ENCODE data around the gene UXS1. TPM values are rescaled to one million over a fixed set of nuclear protein-coding genes. Genes with fewer than 3 reads are reported as not detected.

UXS1 gene
- total and polyA plus RNA-seq, 2 of the 8 experiments (the other 6 are each of a cell fraction or from before 2014, with no cell fraction given) = 44.5 to 63.4 TPM

- FAIRE-seq (no peak), DNase-seq (ENCODE audit: low read depth in 1 of 2, low spot score in 2 of 2) (no peak)
- no peak overlapping the region for H4K5ac ChIP-seq (ENCODE audit: insufficient read length, low read depth, low read length)
- no peaks in the 10 kb centered on the region for H3K27me3 ChIP-seq (replicated peaks in 1 of 4; ENCODE audit: control insufficient read depth in 3 of 4, extremely low read depth in 1 of 4, insufficient read depth in 3 of 4, low read length in 3 of 4)
- no peak overlapping the region for H2BK12ac ChIP-seq (ENCODE audit: low read depth, low read length)
- no peak overlapping the region for H3K23ac ChIP-seq (ENCODE audit: insufficient read length)
- H2AK5ac ChIP-seq (ENCODE audit: low read depth, low read length) = no peak overlapping the region
- H2BK15ac ChIP-seq (ENCODE audit: low read length) = no peak overlapping the region
- no peak overlapping the region for H2AFZ ChIP-seq (ENCODE audit: low read length)
- H3K4ac ChIP-seq (replicated peaks; ENCODE audit: insufficient read length, low read depth, low read length) = no peak overlapping the region
- no peak overlapping the region for H4K8ac ChIP-seq (ENCODE audit: extremely low read depth, insufficient read depth, low read length)
- no peak overlapping the region for H3K4me3 ChIP-seq (ENCODE audit: extremely low read depth in 1 of 4, insufficient read depth in 2 of 4, low read depth in 3 of 4, low read length in 4 of 4)
- H3K14ac ChIP-seq (ENCODE audit: insufficient read length) = no peak overlapping the region
- no peak overlapping the region for H2BK20ac ChIP-seq (ENCODE audit: low read length)
- no peak overlapping the region for H2BK5ac ChIP-seq (ENCODE audit: low read depth, low read length)
- no peaks in the 10 kb centered on the region for H3K9me3 ChIP-seq (ENCODE audit: insufficient read depth in 2 of 2, low read depth in 1 of 2, low read length in 1 of 2)
- no peak overlapping the region for H3K9ac ChIP-seq (replicated peaks in 1 of 4; ENCODE audit: extremely low read depth in 1 of 4, low read depth in 3 of 4, low read length in 3 of 4)
- H3K18ac ChIP-seq (ENCODE audit: extremely low read depth, low read length) = no peak overlapping the region
- ChIA-PET POLR2A (ENCODE audit: partially characterized antibody) (no interaction called here), CTCF (ENCODE audit: partially characterized antibody) (interaction anchor here (1.3 kb wide), 1 partner anchor 8 kb away, joined by 3 read pairs; no protein-coding TSS in a partner anchor)
- H3K79me2 ChIP-seq (ENCODE audit: control insufficient read depth in 1 of 2, insufficient read depth in 2 of 2, low read length in 2 of 2) = peaks cover 9 to 98% of the 10 kb centered on the region in 2 experiments
- H3K36me3 ChIP-seq (ENCODE audit: control insufficient read depth in 2 of 4, insufficient read depth in 4 of 4, low read length in 3 of 4) = no peaks in the 10 kb centered on the region
- H3K4me2 ChIP-seq (ENCODE audit: insufficient read depth in 1 of 2, low read depth in 2 of 2, low read length in 2 of 2) = no peak overlapping the region
- peaks cover 22% of the 10 kb centered on the region for H3K79me1 ChIP-seq (ENCODE audit: low read depth, low read length)
- H3K23me2 ChIP-seq (ENCODE audit: low read depth, low read length) = no peaks in the 10 kb centered on the region
- no peak overlapping the region for H2BK120ac ChIP-seq (replicated peaks; ENCODE audit: low read depth, low read length)
- H3K27ac ChIP-seq (ENCODE audit: low read depth, low read length) = no peak overlapping the region
- WGBS, 2 experiments (ENCODE audit: extremely low coverage in 1 of 2, insufficient coverage in 1 of 2, insufficient read length in 1 of 2, insufficient replicate concordance in 2 of 2, low coverage in 1 of 2, low lambda C conversion rate in 2 of 2, missing lambda C conversion rate in 1 of 2) = 94% methylated on average over 1 of the region's 1 CpG; no CpG with 5 or more reads in 1 of the 2 experiments
- H3K4me1 ChIP-seq (replicated peaks in 1 of 4; ENCODE audit: control insufficient read depth in 3 of 4, insufficient read depth in 4 of 4, low read length in 3 of 4) = peaks cover 4 to 11% (median 7%) of the 10 kb centered on the region in 4 experiments; a peak in 6 of 7 replicates
- TF ChIP-seq SP4 (IDR thresholded peaks at IDR 0.05; ENCODE audit: low read length) (no peak), TBP (IDR thresholded peaks at IDR 0.05; ENCODE audit: low read depth, low read length) (no peak), POLR2A (IDR thresholded peaks at IDR 0.05; ENCODE audit: control extremely low read depth in 1 of 2, low read depth in 2 of 2, low read length in 2 of 2) (no peak), RXRA (IDR thresholded peaks at IDR 0.05; ENCODE audit: insufficient read depth, low read depth, low read length) (no peak), YY1 (IDR thresholded peaks at IDR 0.05; ENCODE audit: low read depth, low read length) (no peak), SRF (IDR thresholded peaks at IDR 0.05; ENCODE audit: low read depth, low read length) (no peak), SIRT6 (IDR thresholded peaks at IDR 0.05; ENCODE audit: low read length) (no peak), MAFK (IDR thresholded peaks at IDR 0.05; ENCODE audit: low read depth, low read length) (no peak)
- H3K56ac ChIP-seq (replicated peaks; ENCODE audit: insufficient read length, low read depth, low read length) = no peak overlapping the region
- no peak overlapping the region for H4K91ac ChIP-seq (replicated peaks; ENCODE audit: insufficient read length, low read length)
- peaks cover 7 to 22% of the 10 kb centered on the region in 2 experiments for H4K20me1 ChIP-seq (replicated peaks in 1 of 2; ENCODE audit: control insufficient read depth in 1 of 2, insufficient read depth in 2 of 2, low read length in 2 of 2)
Observed at GRCh38 chr2:106184857-106185256, 9.2 kb downstream of the UXS1 start.

Measured in H1 (cell line).